Measurements from ENCODE around the gene WNK1. TPM values are rescaled to one million over a fixed set of nuclear protein-coding genes. Genes with fewer than 3 reads are reported as not detected.

Gene WNK1
- polyA plus RNA-seq, 2 of the 4 experiments (the other 2 are of a cell fraction) = 88.4 to 98.0 TPM

DNA sequence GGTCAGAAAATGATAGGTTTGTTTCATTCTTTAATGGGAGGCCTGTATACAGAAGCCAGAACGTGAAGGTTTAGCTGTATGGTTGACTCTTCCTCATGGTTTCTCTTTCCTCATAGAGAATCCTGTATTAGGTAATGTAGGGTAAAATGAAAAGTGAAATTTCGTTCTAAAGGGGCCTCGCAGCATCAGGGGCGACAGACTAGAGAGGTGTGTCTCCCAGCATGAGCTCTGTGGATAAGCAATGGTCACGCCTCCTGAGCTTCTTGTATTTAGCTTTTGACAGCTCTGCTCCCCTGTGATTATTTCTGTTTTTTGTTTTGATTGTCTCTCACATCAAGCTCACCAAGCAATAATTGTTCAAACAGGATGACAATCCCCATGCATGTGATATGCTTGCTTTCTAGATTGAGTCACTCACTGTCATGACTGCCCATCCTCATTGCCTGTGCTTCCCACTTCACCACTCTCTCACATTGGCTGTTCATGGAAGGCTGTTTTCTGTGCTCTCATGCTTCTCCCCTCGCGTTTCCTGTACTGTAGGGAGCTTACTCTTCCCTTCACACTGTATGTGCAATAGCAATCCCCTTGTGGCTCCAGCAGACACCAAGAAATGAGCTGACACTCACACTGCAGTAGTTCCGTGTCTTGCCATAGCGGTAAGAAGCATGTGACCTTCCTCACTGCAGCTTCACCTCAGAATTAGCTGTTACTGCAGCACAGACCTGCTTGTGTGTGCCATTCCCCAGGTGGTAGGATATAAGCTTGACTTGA lies 153.1 kb downstream of the WNK1 start:
- Histone ChIP-seq H3K27ac (no peak overlapping the region), H3K4me2 (no peak overlapping the region), H3K4me3 (no peak overlapping the region), H3K9me3 (no peaks in the 10 kb centered on the region), H3K4me1 (no peaks in the 10 kb centered on the region)
- CTCF ChIA-PET = interaction anchor here (0.9 to 2.7 kb wide), 7 partner anchors 15 to 678 kb away, joined by 3 to 10 read pairs (median 4); partner anchors contain the start of gene RAD52
- 95% methylated on average over 9 of the region's 9 CpGs for WGBS (ENCODE audit: missing lambda C conversion rate)
- TF ChIP-seq ELK1 (IDR thresholded peaks at IDR 0.05; ENCODE audit: low read depth, low read length) (no peak), SMC3 (IDR thresholded peaks at IDR 0.05) (no peak), HDAC2 (IDR thresholded peaks at IDR 0.05) (no peak), KDM5A (IDR thresholded peaks at IDR 0.05) (no peak), CHD2 (IDR thresholded peaks at IDR 0.05; ENCODE audit: low read length, partially characterized antibody) (no peak), RFX5 (IDR thresholded peaks at IDR 0.05) (no peak), GATA3 (IDR thresholded peaks at IDR 0.05; ENCODE audit: borderline replicate concordance) (no peak), MYC (IDR thresholded peaks at IDR 0.05; ENCODE audit: borderline replicate concordance, low read length) (no peak), BCL3 (IDR thresholded peaks at IDR 0.05) (no peak), BHLHE40 (IDR thresholded peaks at IDR 0.05; ENCODE audit: low read depth, low read length) (no peak), JUN (IDR thresholded peaks at IDR 0.05) (no peak), POLR2AphosphoS2 (conservative IDR thresholded peaks at IDR 0.05; ENCODE audit: low read length) (no peak), HOXB13 (CRISPR knock-in tag; IDR thresholded peaks at IDR 0.05; ENCODE audit: low read depth) (no peak), EHF (CRISPR knock-in tag; IDR thresholded peaks at IDR 0.05) (no peak), PHF8 (IDR thresholded peaks at IDR 0.05; ENCODE audit: borderline replicate concordance, low read depth) (no peak), FOSL2 (IDR thresholded peaks at IDR 0.05) (no peak), FOSL2 (CRISPR knock-in tag; IDR thresholded peaks at IDR 0.05) (no peak), CEBPB (IDR thresholded peaks at IDR 0.05) (no peak), ESRRA (IDR thresholded peaks at IDR 0.05; ENCODE audit: borderline replicate concordance, low read length) (no peak)
- TF ChIP-seq, protein P1, sequence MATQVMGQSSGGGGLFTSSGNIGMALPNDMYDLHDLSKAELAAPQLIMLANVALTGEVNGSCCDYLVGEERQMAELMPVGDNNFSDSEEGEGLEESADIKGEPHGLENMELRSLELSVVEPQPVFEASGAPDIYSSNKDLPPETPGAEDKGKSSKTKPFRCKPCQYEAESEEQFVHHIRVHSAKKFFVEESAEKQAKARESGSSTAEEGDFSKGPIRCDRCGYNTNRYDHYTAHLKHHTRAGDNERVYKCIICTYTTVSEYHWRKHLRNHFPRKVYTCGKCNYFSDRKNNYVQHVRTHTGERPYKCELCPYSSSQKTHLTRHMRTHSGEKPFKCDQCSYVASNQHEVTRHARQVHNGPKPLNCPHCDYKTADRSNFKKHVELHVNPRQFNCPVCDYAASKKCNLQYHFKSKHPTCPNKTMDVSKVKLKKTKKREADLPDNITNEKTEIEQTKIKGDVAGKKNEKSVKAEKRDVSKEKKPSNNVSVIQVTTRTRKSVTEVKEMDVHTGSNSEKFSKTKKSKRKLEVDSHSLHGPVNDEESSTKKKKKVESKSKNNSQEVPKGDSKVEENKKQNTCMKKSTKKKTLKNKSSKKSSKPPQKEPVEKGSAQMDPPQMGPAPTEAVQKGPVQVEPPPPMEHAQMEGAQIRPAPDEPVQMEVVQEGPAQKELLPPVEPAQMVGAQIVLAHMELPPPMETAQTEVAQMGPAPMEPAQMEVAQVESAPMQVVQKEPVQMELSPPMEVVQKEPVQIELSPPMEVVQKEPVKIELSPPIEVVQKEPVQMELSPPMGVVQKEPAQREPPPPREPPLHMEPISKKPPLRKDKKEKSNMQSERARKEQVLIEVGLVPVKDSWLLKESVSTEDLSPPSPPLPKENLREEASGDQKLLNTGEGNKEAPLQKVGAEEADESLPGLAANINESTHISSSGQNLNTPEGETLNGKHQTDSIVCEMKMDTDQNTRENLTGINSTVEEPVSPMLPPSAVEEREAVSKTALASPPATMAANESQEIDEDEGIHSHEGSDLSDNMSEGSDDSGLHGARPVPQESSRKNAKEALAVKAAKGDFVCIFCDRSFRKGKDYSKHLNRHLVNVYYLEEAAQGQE (IDR thresholded peaks at IDR 0.05) = no peak
- FAIRE-seq (no peak), ATAC-seq (no peak), DNase-seq (ENCODE audit: low read depth in 1 of 2, low spot score in 1 of 2) (no peak)
- POLR2A ChIA-PET = no interaction called here

DNA sequence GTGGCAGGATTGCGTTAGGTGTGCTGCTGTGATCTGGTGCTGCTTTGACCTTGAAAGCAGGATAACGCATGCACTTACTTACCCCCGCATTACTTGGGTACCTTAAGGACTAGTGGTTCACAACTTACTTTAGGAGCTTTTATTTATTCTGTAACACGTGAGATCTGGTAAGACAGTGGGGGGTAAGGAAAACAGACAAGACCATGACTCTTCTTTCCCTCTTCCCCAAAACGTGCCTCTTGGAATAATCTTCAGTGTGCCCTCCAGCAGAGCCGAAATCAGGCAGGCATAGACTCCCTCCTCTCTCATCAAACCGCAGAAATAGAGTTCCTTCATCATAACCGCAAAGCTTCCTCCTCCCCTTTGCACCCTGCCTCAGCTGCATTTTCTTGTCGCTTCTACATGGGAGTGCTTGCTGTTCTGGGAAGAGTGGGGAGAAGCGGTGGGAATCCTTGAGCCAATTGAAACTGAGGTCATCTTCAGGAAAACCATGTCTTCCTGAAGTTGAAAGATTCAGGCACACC lies 153.7 kb downstream of the WNK1 start:
- DNase-seq (ENCODE audit: low read depth in 1 of 2, low spot score in 1 of 2) (no peak), FAIRE-seq (no peak), ATAC-seq (no peak)
- Histone ChIP-seq H3K4me3 (no peak overlapping the region), H3K9me3 (no peaks in the 10 kb centered on the region), H3K27ac (no peak overlapping the region), H3K4me1 (no peaks in the 10 kb centered on the region), H3K4me2 (no peak overlapping the region)
- ChIA-PET POLR2A (no interaction called here), CTCF (interaction anchor here (0.5 to 2.7 kb wide), 8 partner anchors 16 to 677 kb away, joined by 3 to 10 read pairs (median 4); partner anchors contain the start of gene RAD52)
- no peak for TF ChIP-seq FOSL2 (IDR thresholded peaks at IDR 0.05)
- TF ChIP-seq FOSL2 (CRISPR knock-in tag; IDR thresholded peaks at IDR 0.05) = no peak
- TF ChIP-seq ZFP36 (IDR thresholded peaks at IDR 0.05; ENCODE audit: borderline replicate concordance, partially characterized antibody) = no peak
- no peak for TF ChIP-seq HOXA7 (CRISPR knock-in tag; IDR thresholded peaks at IDR 0.05)
- TF ChIP-seq, protein P2, sequence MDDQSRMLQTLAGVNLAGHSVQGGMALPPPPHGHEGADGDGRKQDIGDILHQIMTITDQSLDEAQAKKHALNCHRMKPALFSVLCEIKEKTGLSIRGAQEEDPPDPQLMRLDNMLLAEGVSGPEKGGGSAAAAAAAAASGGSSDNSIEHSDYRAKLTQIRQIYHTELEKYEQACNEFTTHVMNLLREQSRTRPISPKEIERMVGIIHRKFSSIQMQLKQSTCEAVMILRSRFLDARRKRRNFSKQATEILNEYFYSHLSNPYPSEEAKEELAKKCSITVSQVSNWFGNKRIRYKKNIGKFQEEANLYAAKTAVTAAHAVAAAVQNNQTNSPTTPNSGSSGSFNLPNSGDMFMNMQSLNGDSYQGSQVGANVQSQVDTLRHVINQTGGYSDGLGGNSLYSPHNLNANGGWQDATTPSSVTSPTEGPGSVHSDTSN (IDR thresholded peaks at IDR 0.05) = no peak
- TF ChIP-seq HOXB5 (CRISPR knock-in tag; IDR thresholded peaks at IDR 0.05) = no peak
- no peak for TF ChIP-seq NFE2L2 (conservative IDR thresholded peaks at IDR 0.05; ENCODE audit: low read length)
- no peak for TF ChIP-seq NPAS2 (CRISPR knock-in tag; IDR thresholded peaks at IDR 0.05; ENCODE audit: borderline replicate concordance)
- TF ChIP-seq JUN (IDR thresholded peaks at IDR 0.05) = no peak
- no peak for TF ChIP-seq ESRRA (IDR thresholded peaks at IDR 0.05; ENCODE audit: borderline replicate concordance, low read length)
- no peak for TF ChIP-seq BCL3 (IDR thresholded peaks at IDR 0.05)
- no peak for TF ChIP-seq RARB (CRISPR knock-in tag; IDR thresholded peaks at IDR 0.05)
- 92% methylated on average over 10 of the region's 10 CpGs for WGBS (ENCODE audit: missing lambda C conversion rate)

Measured in A549 (cell line).